ENCODE data around the gene MAGT1.

DNA sequence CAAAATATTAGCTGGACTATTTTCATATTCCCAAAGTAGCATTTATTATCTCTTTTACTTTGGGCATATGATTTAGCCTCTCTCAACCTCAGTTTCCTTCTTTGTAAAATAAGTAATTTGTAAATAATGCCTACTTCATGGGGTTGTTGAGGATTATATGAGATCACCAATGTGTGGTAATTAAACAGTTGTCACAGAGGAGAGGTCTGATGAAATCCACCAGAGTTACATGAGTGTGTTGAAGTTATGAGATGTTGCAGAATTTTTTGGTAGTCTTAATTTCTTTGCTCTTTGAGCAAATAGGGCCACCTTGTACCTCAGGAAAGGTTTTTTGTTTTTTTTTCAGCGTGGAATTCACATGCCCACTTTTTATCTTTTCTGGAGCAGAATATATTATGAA, 5.5 kb upstream of the MAGT1 start:
- TF ChIP-seq, protein P1, sequence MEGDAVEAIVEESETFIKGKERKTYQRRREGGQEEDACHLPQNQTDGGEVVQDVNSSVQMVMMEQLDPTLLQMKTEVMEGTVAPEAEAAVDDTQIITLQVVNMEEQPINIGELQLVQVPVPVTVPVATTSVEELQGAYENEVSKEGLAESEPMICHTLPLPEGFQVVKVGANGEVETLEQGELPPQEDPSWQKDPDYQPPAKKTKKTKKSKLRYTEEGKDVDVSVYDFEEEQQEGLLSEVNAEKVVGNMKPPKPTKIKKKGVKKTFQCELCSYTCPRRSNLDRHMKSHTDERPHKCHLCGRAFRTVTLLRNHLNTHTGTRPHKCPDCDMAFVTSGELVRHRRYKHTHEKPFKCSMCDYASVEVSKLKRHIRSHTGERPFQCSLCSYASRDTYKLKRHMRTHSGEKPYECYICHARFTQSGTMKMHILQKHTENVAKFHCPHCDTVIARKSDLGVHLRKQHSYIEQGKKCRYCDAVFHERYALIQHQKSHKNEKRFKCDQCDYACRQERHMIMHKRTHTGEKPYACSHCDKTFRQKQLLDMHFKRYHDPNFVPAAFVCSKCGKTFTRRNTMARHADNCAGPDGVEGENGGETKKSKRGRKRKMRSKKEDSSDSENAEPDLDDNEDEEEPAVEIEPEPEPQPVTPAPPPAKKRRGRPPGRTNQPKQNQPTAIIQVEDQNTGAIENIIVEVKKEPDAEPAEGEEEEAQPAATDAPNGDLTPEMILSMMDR (optimal IDR thresholded peaks at IDR 0.05 in 1 of 3, IDR thresholded peaks at IDR 0.05 in 1 of 3, conservative IDR thresholded peaks at IDR 0.05 in 1 of 3; ENCODE audit: extremely low read depth in 1 of 3, insufficient read depth in 2 of 3, low read length in 3 of 3), result no peak
- no peak for TF ChIP-seq EZH2 (IDR thresholded peaks at IDR 0.05; ENCODE audit: low read length)
